GM12878 (cell line): Measurements from ENCODE around the gene MRPL36. TPM values are rescaled to one million over a fixed set of nuclear protein-coding genes. Genes with fewer than 3 reads are reported as not detected.

Source experiments
- EP300 ChIP-seq, 2 experiments: fragments of 150-350 bp in 1 of 2; IDR thresholded peaks; 2 replicates each; pipeline ENCODE4 v1.6.1; 2011 to 2012; ENCODE audit warnings: low read depth in 2 of 2, low read length in 2 of 2, borderline replicate concordance in 1 of 2, improper control_type of control experiment in 1 of 2, inconsistent platforms in 1 of 2; ENCODE audit not compliant: control insufficient read depth in 1 of 2
- HDAC2 ChIP-seq: fragments of 200-600 bp; sonication (generic); IDR thresholded peaks from 2 replicates; pipeline ENCODE4 v1.6.1; 2017
- HSF1 ChIP-seq: fragments of 150-350 bp; IDR thresholded peaks from 2 replicates; pipeline ENCODE4 v1.6.1; 2014; ENCODE audit warnings: mild to moderate bottlenecking, low read depth, low read length
- MEF2A ChIP-seq: IDR thresholded peaks from 2 replicates; pipeline ENCODE4 v1.6.1; 2011; ENCODE audit warnings: low read depth, mild to moderate bottlenecking, low read length, moderate library complexity; ENCODE audit not compliant: insufficient read depth
- MTA3 ChIP-seq: IDR thresholded peaks from 2 replicates; pipeline ENCODE4 v1.6.1; 2012; ENCODE audit warnings: low read length, inconsistent platforms, borderline replicate concordance
- POLR2AphosphoS5 ChIP-seq: IDR thresholded peaks from 2 replicates; pipeline ENCODE4 v1.6.1; 2011; ENCODE audit warnings: mild to moderate bottlenecking, low read length, inconsistent platforms
- SMARCA5 ChIP-seq: fragments of 450-650 bp; IDR thresholded peaks from 2 replicates; pipeline ENCODE4 v1.6.1; 2017; ENCODE audit warnings: mild to moderate bottlenecking
- YY1 ChIP-seq: IDR thresholded peaks from 2 replicates; pipeline ENCODE4 v1.6.1; 2011; ENCODE audit warnings: low read depth, mild to moderate bottlenecking, low read length
- polyA plus RNA-seq, 11 experiments: library from polyadenylated mRNA; depleted of rRNA in 4 of 11; unstranded in 6 of 11; stranded (reverse) in 5 of 11; fragments of >200 nt; fragmentation: Nextera tagmentation in 4 of 11; fragmentation: Illumina TruSeq in 1 of 11; extraction: Ambion mirVana in 4 of 11; extraction: Trizol in 1 of 11; gene quantifications; 1 replicate in 1 of 11; 2 replicates in 10 of 11; pipeline versions ENCODE4 v1.2.1 to v1.2.3, GENCODE V29; 2011 to 2016; ENCODE audit warnings: inconsistent platforms in 2 of 11, missing spikeins in 2 of 11, low read depth in 1 of 11
- total RNA-seq, 4 experiments: library from RNA; depleted of rRNA in 3 of 4; stranded (reverse); fragments of >200 nt in 3 of 4; fragmentation: Illumina TruSeq in 1 of 4; extraction: Trizol in 1 of 4; gene quantifications; 2 replicates each; pipeline versions ENCODE4 v1.2.1 to v1.2.3, GENCODE V29; 2013 to 2021
- TF ChIP-seq, protein P1 (sequence below): IDR thresholded peaks from 2 replicates; pipeline ENCODE4 v1.6.1; 2012; ENCODE audit warnings: low read length, inconsistent platforms
- TF ChIP-seq, protein P2 (sequence below): fragments of 450-650 bp; IDR thresholded peaks from 2 replicates; pipeline ENCODE4 v1.6.1; 2017; ENCODE audit warnings: low read depth, mild to moderate bottlenecking, moderate library complexity

MRPL36 gene
- total and polyA plus RNA-seq, 10 of the 15 experiments (the other 5 are each of a cell fraction or from before 2014, with no cell fraction given), result 89.2 to 559 (median 152) TPM

DNA sequence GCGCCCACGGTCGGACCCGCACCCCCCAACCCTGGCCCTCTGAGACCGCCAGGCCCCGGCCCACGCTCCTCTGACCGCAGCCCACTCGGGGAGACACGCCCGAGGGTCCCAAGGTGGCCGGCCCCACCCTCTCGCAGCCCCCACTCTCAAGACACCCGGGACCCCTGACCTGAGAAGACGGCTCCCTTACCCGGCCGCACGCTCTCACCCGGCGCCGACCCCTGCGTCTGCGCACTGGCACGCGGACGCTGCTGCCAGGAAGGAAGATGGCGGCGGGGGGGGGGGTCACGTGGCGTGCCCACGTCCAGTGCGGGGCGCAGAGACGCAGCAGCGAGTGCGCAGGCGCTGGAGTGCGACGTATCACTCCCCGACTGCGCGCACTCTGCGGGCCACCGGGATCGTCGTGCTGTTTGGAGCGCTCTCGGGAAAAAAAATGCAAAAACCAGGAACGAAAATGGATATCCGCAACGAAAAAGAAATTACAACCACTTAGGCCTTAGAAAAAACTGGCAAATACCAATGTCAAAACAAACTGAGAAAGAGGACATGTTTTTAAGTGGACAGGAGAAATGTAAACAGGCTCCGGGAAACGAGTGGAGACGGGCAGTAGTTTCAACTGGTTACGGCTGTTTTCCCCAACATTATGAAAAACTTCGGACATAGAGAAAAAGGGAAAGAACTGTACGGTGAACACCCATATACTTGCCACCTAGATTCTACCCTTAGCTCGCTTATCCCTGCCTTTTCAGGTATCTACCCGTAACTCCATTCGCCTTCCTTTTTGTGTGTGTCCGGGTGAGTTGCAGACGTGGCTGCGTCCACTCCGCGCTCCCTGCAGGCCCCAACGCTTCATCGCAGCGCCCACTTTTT lies at the start of gene MRPL36 (continued):
- no peak for TF ChIP-seq HDAC2
- TF ChIP-seq, protein P1, sequence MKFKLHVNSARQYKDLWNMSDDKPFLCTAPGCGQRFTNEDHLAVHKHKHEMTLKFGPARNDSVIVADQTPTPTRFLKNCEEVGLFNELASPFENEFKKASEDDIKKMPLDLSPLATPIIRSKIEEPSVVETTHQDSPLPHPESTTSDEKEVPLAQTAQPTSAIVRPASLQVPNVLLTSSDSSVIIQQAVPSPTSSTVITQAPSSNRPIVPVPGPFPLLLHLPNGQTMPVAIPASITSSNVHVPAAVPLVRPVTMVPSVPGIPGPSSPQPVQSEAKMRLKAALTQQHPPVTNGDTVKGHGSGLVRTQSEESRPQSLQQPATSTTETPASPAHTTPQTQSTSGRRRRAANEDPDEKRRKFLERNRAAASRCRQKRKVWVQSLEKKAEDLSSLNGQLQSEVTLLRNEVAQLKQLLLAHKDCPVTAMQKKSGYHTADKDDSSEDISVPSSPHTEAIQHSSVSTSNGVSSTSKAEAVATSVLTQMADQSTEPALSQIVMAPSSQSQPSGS, result no peak
- no peak for TF ChIP-seq MEF2A
- TF ChIP-seq SMARCA5, result 0 out of 2 replicates have a peak, but pooled peaks have one; percentile 2
- TF ChIP-seq, protein P2, sequence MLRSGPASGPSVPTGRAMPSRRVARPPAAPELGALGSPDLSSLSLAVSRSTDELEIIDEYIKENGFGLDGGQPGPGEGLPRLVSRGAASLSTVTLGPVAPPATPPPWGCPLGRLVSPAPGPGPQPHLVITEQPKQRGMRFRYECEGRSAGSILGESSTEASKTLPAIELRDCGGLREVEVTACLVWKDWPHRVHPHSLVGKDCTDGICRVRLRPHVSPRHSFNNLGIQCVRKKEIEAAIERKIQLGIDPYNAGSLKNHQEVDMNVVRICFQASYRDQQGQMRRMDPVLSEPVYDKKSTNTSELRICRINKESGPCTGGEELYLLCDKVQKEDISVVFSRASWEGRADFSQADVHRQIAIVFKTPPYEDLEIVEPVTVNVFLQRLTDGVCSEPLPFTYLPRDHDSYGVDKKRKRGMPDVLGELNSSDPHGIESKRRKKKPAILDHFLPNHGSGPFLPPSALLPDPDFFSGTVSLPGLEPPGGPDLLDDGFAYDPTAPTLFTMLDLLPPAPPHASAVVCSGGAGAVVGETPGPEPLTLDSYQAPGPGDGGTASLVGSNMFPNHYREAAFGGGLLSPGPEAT, result peak; percentile 50; the same call in 1 of the 2 replicates
- peak; percentile 98 for TF ChIP-seq YY1
- TF ChIP-seq EP300 (IDR thresholded peaks at IDR 0.05; ENCODE audit: borderline replicate concordance in 1 of 2, control insufficient read depth in 1 of 2, low read depth in 2 of 2, low read length in 2 of 2), result no peak
- no peak for TF ChIP-seq MTA3
- TF ChIP-seq HSF1, result no peak
- peak; percentile 72 for TF ChIP-seq POLR2AphosphoS5
